GM13977 (cell line): ENCODE measurements around the gene TRAK2.
"Not testable (repeated sequence)": the region's sequence is repeated elsewhere in the genome, so short reads cannot be mapped to it uniquely, and the experiment has no call there.

Experiments
- DNase-seq: peaks from one replicate; pipeline ENCODE4 v3.0.0; 2012; ENCODE audit warnings: low spot score
- in situ Hi-C: fragments of 300-500 bp; cut with MboI; formaldehyde crosslinking; loops from one replicate; pipeline ENCODE4 v1.12.0; 2022; ENCODE audit warnings: low sequenced_read_pairs, low pct_unique_long_range_greater_than_20kb, mixed read lengths, inconsistent platforms; ENCODE audit not compliant: unreplicated experiment
- TF ChIP-seq, protein P1 (sequence below): IDR thresholded peaks from 2 replicates; pipeline ENCODE4 v1.5.1; 2012; ENCODE audit warnings: mild to moderate bottlenecking, control low read depth; ENCODE audit not compliant: insufficient read depth; ENCODE audit errors: extremely low read depth, missing control alignments

Gene TRAK2

DNA sequence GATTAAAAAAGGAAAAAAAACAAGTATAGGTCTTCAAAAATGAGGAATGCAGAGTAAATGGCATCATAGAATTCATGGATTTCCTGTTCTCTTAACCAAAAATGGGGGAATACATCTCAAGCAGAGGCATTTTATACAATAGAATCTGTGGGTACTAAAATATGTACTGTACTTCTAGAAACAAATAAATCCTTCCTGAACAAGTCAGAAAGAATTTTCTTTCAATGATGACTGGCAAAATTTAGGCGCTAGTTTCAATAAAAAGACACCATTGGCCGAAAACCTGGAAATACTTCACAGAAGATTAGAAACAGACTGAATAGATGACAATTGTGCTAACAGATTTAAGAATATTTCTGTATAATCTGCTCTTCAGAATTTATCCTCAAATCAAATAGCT, 15.1 kb downstream of the TRAK2 start:
- in situ Hi-C loops: no loop called here
- DNase-seq: no peak
- TF ChIP-seq, protein P1, sequence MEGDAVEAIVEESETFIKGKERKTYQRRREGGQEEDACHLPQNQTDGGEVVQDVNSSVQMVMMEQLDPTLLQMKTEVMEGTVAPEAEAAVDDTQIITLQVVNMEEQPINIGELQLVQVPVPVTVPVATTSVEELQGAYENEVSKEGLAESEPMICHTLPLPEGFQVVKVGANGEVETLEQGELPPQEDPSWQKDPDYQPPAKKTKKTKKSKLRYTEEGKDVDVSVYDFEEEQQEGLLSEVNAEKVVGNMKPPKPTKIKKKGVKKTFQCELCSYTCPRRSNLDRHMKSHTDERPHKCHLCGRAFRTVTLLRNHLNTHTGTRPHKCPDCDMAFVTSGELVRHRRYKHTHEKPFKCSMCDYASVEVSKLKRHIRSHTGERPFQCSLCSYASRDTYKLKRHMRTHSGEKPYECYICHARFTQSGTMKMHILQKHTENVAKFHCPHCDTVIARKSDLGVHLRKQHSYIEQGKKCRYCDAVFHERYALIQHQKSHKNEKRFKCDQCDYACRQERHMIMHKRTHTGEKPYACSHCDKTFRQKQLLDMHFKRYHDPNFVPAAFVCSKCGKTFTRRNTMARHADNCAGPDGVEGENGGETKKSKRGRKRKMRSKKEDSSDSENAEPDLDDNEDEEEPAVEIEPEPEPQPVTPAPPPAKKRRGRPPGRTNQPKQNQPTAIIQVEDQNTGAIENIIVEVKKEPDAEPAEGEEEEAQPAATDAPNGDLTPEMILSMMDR: no peak

DNA sequence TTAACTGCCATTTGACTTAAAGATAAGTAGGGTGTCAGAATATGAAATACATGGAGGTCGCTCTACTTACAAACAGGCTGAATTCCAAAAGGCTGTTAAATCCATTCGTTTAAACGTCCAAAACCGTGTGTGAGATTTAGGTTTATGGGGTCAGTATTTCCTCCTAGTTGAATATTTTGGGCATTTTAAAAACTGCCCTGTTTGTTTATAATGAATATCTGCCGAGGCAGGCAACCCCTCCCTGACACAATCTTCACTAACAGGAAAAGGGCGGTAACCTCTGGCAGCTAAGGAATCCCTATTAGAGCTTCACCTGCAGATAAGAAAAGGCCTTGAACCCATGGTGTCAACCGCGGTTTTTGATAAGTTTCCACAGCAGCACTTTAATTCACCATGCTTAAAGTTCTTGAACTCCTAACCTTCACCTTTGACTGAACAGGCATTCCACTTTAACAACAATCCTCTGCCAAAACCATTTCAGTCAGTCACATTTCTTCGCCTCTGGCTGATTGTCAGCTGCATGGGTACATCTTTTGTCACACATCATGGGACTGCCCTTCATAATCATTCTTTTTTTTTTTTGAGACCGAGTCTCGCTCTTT, 17.8 kb downstream of the TRAK2 start:
- TF ChIP-seq, protein P1: no peak
- no peak for DNase-seq
- in situ Hi-C loops: no loop called here

DNA sequence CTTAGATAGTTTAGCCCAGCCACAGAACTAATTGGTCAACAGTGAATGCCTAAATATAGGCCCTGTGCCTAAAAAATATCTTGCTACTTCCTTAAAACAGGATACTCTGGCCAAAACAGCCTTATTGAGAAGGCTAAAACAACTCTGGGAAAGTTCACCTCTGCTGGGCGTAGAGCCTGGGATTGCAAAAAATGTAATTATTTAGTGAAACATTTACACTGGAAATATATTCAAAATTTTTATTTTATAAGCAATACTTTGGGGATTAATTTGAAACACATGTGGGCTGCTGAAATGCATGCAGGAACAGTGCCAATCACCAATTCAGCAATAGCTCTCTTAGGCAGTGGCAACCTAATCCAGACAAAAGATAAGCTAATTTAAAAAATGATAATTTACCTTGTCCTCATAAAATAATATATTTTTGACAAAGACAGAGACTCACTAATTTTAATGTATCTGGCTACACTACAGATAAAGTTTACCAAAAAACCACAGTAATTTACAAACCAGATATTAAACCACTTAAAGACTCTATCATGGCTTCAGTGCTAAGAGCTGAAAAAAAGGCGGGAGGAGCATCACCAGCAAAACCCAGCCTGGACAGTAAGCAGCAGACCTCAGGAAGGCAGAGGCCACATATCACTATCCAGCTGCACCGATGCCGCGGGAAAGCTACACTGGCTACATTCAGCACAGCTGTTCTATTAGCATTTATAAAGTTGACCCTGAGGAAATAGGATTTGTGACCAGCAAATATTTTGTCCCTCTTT, 18.5 kb downstream of the TRAK2 start:
- DNase-seq: no peak
- in situ Hi-C loops: no loop called here
- TF ChIP-seq, protein P1: no peak

DNA sequence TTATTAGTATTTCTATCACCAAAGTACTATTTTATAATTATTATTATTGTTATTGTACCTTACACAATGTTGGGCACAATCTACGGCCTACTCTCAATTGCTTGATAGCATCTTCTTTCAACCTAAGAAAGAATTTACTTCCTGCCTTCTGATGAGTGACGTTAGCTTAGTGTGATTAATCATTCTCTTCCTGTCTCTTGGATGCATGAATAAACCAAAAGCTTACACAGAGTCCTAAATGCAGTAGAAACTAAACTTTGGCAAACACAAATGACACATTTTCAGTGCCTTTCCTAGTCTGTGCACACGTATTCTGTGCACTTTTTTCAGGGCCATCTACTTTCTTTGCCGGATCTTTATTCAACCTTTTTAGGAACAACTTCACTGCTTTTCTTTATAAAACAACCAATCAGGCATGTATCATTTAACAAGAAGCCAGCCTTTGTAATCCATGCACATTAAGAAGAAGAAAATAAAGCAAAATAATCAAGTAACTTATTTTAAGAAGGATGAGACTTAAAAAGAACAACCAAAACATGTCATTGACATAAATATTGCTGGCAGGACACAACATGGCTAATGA, 19.1 kb downstream of the TRAK2 start:
- TF ChIP-seq, protein P1: no peak
- DNase-seq: no peak
- in situ Hi-C loops: no loop called here

DNA sequence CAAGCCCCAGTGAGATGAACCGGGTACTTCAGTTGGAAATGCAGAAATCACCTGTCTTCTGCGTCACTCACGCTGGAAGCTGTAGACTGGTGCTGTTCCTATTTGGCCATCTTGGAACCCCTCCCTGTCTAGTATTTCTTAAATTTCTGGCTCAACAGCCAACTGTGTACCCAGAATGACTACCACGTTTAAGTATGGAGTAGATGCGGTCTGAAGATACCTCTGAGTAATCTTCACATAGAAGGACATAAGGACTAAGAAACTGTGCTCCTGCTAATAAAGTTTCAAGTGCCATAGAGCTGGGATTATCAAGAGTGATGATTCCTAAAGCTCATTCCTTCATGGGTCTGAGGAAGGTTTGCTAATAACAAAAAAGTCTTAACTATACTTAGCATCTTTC, 20.4 kb downstream of the TRAK2 start:
- TF ChIP-seq, protein P1: no peak

DNA sequence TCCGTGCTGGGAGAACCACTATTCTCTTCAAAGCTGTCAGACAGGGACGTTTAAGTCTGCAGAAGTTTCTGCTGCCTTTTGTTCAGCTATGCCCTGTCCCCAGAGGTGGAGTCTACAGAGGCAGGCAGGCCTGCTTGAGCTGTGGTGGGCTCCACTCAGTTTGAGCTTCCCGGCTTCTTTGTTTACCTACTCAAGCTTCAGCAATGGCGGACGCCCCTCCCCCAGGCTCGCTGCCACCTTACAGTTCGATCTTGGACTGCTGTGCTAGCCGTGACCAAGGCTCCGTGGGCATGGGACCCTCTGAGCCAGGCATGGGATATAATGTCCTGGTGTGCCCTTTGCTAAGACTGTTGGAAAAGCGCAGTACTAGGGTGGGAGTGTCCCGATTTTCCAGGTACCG, 20.9 kb downstream of the TRAK2 start:
- DNase-seq, in situ Hi-C loops: not testable (repeated sequence)

More for the DNA sequence above, 20.4 kb downstream of the TRAK2 start:
- no peak for DNase-seq
- in situ Hi-C loops: no loop called here

DNA sequence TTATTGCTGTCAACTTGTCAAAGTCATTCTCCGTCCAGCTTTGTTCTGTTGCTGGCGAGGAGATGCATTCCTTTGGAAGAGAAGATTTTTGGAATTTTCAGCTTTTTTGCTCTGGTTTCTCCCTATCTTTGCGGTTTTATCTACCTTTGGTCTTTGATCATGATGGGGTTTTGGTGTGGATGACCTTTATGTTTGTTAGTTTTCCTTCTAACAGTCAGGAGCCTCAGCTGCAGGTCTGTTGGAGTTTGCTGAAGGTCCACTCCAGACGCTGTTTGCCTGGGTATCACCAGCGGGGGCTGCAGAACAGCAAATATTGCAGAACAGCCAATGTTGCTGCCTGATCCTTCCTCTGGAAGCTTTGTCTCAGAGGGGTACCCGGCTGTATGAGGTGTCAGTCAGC, 21.4 kb downstream of the TRAK2 start:
- in situ Hi-C loops: not testable (repeated sequence)

DNA sequence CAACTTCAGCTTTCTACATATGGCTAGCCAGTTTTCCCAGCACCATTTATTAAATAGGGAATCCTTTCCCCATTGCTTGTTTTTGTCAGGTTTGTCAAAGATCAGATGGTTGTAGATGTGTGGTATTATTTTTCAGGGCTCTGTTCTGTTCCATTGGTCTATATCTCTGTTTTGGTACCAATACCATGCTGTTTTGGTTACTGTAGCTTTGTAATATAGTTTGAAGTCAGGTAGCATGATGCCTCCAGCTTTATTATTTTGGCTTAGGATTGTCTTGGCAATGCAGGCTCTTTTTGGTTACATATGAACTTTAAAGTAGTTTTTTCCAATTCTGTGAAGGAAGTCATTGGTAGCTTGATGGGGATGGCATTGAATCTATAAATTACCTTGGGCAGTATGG, 22.9 kb downstream of the TRAK2 start:
- in situ Hi-C loops: not testable (repeated sequence)

More for the DNA sequence above, 21.4 kb downstream of the TRAK2 start:
- not testable (repeated sequence) for DNase-seq

More for the DNA sequence above, 22.9 kb downstream of the TRAK2 start:
- DNase-seq: not testable (repeated sequence)
